ENCODE results near the gene PLPP3.

DNA sequence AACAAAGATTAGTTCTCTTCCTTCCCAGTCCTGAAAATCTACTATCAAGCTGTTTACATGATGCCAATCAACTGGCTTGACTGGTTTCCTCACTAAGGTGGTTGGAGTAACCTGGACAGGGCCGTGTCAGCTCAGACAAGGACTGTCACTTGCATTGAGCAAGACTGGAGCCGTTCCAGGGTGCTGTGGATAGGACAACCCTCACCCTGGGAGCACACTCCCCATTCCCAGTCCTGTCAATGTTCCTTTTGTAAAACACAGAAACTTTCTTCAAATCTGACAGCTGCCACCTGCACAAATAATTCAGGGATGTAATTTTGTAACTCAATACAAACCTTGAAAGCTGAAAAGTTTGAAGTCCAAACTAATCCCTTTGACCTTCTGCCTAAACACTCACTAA, 31.4 kb downstream of the PLPP3 start:
- TF ChIP-seq, protein P1, sequence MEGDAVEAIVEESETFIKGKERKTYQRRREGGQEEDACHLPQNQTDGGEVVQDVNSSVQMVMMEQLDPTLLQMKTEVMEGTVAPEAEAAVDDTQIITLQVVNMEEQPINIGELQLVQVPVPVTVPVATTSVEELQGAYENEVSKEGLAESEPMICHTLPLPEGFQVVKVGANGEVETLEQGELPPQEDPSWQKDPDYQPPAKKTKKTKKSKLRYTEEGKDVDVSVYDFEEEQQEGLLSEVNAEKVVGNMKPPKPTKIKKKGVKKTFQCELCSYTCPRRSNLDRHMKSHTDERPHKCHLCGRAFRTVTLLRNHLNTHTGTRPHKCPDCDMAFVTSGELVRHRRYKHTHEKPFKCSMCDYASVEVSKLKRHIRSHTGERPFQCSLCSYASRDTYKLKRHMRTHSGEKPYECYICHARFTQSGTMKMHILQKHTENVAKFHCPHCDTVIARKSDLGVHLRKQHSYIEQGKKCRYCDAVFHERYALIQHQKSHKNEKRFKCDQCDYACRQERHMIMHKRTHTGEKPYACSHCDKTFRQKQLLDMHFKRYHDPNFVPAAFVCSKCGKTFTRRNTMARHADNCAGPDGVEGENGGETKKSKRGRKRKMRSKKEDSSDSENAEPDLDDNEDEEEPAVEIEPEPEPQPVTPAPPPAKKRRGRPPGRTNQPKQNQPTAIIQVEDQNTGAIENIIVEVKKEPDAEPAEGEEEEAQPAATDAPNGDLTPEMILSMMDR (IDR thresholded peaks at IDR 0.05): no peak
- TF ChIP-seq POLR2AphosphoS5 (IDR thresholded peaks at IDR 0.05) (no peak), POLR2A (IDR thresholded peaks at IDR 0.05) (no peak)

Data from suprapubic skin (tissue), 4 donors.